Uterus (tissue), 2 donors: ENCODE results near the gene NLRP12.

Experiments used
- POLR2A ChIP-seq, 2 donors: fragments of 450-650 bp; IDR thresholded peaks; one replicate each; pipeline ENCODE4 v1.6.1; 2016; ENCODE audit warnings: antibody characterized with exemption in 2 of 2, mild to moderate bottlenecking in 1 of 2, moderate library complexity in 1 of 2
- TF ChIP-seq, protein P1 (sequence below), 4 experiments: fragments of 200-600 bp in 2 of 4; fragments of 450-650 bp in 2 of 4; sonication (generic) in 2 of 4; IDR thresholded peaks; one replicate each; pipeline ENCODE4 v1.5.1; 2016 to 2019; ENCODE audit warnings: antibody characterized with exemption in 4 of 4, mild to moderate bottlenecking in 2 of 4, moderate library complexity in 1 of 4

DNA sequence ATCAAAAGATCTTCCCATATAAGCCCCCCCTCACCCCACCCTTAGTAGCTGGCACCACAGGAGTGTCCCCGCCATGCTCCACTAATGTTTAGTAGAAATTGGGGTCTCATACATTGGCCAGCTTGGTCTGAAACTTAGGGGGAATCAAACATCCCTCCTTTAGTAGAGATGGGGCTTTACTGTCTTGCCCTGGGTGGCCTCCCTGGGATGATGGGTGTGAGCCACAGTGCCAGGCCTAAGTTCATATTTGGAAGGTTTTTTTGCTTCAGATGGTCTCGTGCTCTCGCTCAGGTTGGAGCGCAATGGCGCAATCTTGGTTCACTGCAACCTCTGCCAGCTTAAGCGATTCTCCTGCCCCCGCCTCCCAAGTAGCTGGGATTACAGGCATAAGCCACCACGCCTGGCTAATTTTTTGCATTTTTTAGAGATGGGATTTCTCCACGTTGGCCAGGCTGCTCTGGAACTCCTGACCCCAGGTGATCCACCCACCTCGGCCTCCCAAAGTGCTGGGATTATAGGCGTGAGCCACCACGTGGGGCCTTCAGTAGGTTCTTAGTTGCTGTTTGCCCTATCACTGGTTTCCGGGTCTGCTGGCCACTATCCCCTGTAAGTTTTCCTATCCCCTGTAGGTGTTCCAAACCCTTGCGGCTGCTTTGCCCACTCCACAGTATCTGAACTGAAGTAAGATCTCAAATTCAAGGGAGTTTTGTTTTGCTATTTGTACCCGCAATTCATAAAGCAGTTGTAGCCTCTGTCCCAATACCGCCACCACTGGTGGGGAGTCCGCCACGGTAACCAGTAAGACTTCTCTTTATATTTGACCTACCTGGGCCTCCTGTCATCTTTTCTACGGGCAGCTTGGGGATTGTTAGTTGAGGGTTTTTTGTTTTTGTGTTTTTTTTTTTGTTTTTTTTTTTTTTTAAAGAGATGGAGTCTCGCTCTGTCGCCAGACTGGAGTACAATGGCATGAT, 34.1 kb downstream of the NLRP12 start:
- TF ChIP-seq, protein P1, sequence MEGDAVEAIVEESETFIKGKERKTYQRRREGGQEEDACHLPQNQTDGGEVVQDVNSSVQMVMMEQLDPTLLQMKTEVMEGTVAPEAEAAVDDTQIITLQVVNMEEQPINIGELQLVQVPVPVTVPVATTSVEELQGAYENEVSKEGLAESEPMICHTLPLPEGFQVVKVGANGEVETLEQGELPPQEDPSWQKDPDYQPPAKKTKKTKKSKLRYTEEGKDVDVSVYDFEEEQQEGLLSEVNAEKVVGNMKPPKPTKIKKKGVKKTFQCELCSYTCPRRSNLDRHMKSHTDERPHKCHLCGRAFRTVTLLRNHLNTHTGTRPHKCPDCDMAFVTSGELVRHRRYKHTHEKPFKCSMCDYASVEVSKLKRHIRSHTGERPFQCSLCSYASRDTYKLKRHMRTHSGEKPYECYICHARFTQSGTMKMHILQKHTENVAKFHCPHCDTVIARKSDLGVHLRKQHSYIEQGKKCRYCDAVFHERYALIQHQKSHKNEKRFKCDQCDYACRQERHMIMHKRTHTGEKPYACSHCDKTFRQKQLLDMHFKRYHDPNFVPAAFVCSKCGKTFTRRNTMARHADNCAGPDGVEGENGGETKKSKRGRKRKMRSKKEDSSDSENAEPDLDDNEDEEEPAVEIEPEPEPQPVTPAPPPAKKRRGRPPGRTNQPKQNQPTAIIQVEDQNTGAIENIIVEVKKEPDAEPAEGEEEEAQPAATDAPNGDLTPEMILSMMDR (IDR thresholded peaks at IDR 0.05): no peak
- TF ChIP-seq POLR2A (IDR thresholded peaks at IDR 0.05): no peak
